ENCODE results near the gene HKDC1.

Gene HKDC1

GRCh38 chr10:69311309-69311708 is 91.2 kb downstream of the HKDC1 start:
- Histone ChIP-seq H3K27ac (ENCODE audit: low read depth, low read length, severe bottlenecking) (peak overlapping the region; percentile 57), H3K36me3 (ENCODE audit: control insufficient read depth, insufficient read depth, low read length) (no peaks in the 10 kb centered on the region), H3K9me3 (ENCODE audit: control insufficient read depth, low read length) (no peaks in the 10 kb centered on the region), H3K4me3 (ENCODE audit: extremely low read depth, insufficient read depth, low read length, poor library complexity, severe bottlenecking) (no peak overlapping the region), H3K4me1 (ENCODE audit: control insufficient read depth, insufficient read depth, low read length, poor library complexity, severe bottlenecking) (peaks cover 33% of the 10 kb centered on the region)
- WGBS, 2 experiments (ENCODE audit: insufficient coverage in 2 of 2) = 57 to 61% methylated on average over 4 of the region's 4 CpGs

- no peak overlapping the region for H3K4me3 ChIP-seq (ENCODE audit: extremely low read depth, insufficient read depth, low read length, poor library complexity, severe bottlenecking)
- H3K27ac ChIP-seq (ENCODE audit: low read depth, low read length, severe bottlenecking) = peak overlapping the region; percentile 41
- WGBS, 2 experiments (ENCODE audit: insufficient coverage in 2 of 2) = 29 to 50% methylated on average over 1 to 2 of the region's 4 CpGs
- peaks cover 46% of the 10 kb centered on the region for H3K4me1 ChIP-seq (ENCODE audit: control insufficient read depth, insufficient read depth, low read length, poor library complexity, severe bottlenecking)
- no peaks in the 10 kb centered on the region for H3K36me3 ChIP-seq (ENCODE audit: control insufficient read depth, insufficient read depth, low read length)
- H3K9me3 ChIP-seq (ENCODE audit: control insufficient read depth, low read length) = no peaks in the 10 kb centered on the region
Measured at GRCh38 chr10:69312528-69312927, 92.4 kb downstream of the HKDC1 start.

- Histone ChIP-seq H3K4me1 (ENCODE audit: control insufficient read depth, insufficient read depth, low read length, poor library complexity, severe bottlenecking) (peaks cover 53% of the 10 kb centered on the region), H3K4me3 (ENCODE audit: extremely low read depth, insufficient read depth, low read length, poor library complexity, severe bottlenecking) (no peak overlapping the region), H3K9me3 (ENCODE audit: control insufficient read depth, low read length) (no peaks in the 10 kb centered on the region), H3K36me3 (ENCODE audit: control insufficient read depth, insufficient read depth, low read length) (peaks cover 2% of the 10 kb centered on the region), H3K27ac (ENCODE audit: low read depth, low read length, severe bottlenecking) (peak overlapping the region; percentile 91)
- WGBS, 2 experiments (ENCODE audit: insufficient coverage in 2 of 2) = 95 to 97% methylated on average over 3 of the region's 3 CpGs
Measured at GRCh38 chr10:69315100-69315542, 95.0 kb downstream of the HKDC1 start.

GRCh38 chr10:69315610-69316312 is 95.6 kb downstream of the HKDC1 start:
- H3K9me3 ChIP-seq (ENCODE audit: control insufficient read depth, low read length) = no peaks in the 10 kb centered on the region
- peaks cover 57% of the 10 kb centered on the region for H3K4me1 ChIP-seq (ENCODE audit: control insufficient read depth, insufficient read depth, low read length, poor library complexity, severe bottlenecking)
- 93 to 94% methylated on average over 6 of the region's 6 CpGs for whole genome bisulfite sequencing, 2 experiments (ENCODE audit: insufficient coverage in 2 of 2)
- peak overlapping the region; percentile 91 for H3K27ac ChIP-seq (ENCODE audit: low read depth, low read length, severe bottlenecking)
- peaks cover 7% of the 10 kb centered on the region for H3K36me3 ChIP-seq (ENCODE audit: control insufficient read depth, insufficient read depth, low read length)
- no peak overlapping the region for H3K4me3 ChIP-seq (ENCODE audit: extremely low read depth, insufficient read depth, low read length, poor library complexity, severe bottlenecking)

- H3K4me3 ChIP-seq (ENCODE audit: extremely low read depth, insufficient read depth, low read length, poor library complexity, severe bottlenecking) = no peak overlapping the region
- H3K36me3 ChIP-seq (ENCODE audit: control insufficient read depth, insufficient read depth, low read length) = peaks cover 14% of the 10 kb centered on the region
- H3K27ac ChIP-seq (ENCODE audit: low read depth, low read length, severe bottlenecking) = peak overlapping the region; percentile 91
- H3K4me1 ChIP-seq (ENCODE audit: control insufficient read depth, insufficient read depth, low read length, poor library complexity, severe bottlenecking) = peaks cover 54% of the 10 kb centered on the region
- H3K9me3 ChIP-seq (ENCODE audit: control insufficient read depth, low read length) = no peaks in the 10 kb centered on the region
- 88 to 91% methylated on average over 3 to 5 of the region's 6 CpGs for WGBS, 2 experiments (ENCODE audit: insufficient coverage in 2 of 2)
Measured at GRCh38 chr10:69316313-69317059, 96.4 kb downstream of the HKDC1 start.
